GM21423 (cell line): ENCODE data around the gene TMEM223.
"Not testable (repeated sequence)": the region's sequence is repeated elsewhere in the genome, so short reads cannot be mapped to it uniquely, and the experiment has no call there.

Source experiments
- ATAC-seq: cut with Tn5 transposase; IDR thresholded peaks from one replicate; pipeline ENCODE4 v1.9.1; 2021; ENCODE audit warnings: mild to moderate bottlenecking, moderate library complexity; ENCODE audit not compliant: unreplicated experiment

TMEM223 gene

GRCh38 chr11:62804310-62805075, 12.7 kb upstream of the TMEM223 start:
- ATAC-seq: no peak

DNA sequence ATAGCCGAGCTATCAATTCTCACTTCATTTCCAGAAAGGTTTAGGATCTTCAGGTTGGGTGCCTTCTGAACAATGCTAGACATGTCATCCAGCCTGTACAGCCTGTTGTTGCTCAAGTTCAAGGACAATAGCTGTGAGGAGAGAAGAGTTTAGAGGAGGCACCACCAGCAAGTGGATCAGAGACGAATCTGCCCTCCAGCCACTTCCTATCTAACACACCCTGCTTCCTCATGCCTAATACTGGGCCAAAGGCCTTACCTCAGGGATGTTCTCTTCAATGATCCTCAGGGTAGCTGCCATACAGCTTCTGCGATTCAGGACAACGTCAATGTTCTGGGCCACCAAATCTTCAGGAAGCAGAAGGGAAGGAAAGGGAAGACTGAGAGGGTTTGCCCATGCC, 9.3 kb upstream of the TMEM223 start:
- ATAC-seq: no peak

- no peak for ATAC-seq
These were observed 7.7 kb upstream of the TMEM223 start for GRCh38 chr11:62799486-62799885.

- no peak for ATAC-seq
These were observed 4.5 kb upstream of the TMEM223 start for GRCh38 chr11:62796281-62796680.

DNA sequence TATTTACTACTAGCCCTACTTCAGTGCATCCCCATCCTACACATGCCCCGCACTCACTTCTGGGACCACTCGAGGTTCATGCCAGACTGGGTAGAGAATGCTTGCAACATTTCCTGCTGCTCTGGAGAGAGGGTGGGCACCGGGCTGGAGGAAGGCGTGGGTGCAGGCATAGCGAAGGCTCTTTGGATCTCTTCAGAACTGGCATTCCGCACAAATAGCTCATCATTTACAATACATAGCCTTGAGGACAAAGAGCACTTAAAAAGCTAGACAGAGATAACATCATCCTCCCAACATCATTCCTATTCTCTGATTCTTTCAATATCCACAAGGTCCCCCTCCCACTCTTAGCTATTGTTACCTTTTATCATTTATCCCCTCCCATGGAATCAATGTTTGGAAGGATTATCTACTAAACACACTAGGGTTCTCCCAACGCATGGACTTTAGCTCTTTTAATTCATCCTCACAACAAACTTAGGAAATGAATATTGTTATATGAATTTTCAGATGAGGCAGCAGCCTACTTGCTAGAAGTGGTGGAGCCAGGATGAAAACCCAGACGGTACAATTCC, 2.5 kb upstream of the TMEM223 start:
- no peak for ATAC-seq

DNA sequence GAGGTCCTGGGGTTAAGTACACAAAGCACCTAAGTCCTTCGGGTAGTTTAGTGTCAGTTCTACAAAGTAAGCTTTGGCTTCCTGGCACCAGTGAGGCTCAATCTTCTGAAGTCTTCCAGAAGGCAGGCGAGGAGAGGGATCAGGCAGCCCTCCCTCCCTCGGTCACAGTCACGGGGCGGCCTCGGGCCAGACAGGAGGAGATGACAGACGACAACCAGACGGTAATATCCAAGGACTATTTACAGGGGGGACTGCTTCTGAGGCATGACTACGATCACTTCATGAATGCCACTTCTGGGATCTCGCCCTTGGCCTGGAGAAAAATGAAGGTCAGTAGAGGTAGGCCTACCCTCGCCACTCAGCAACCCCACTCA, 383 bp upstream of the TMEM223 start:
- no peak for ATAC-seq

- ATAC-seq: no peak
These were observed 2.2 kb downstream of the TMEM223 start for GRCh38 chr11:62789576-62789975.

DNA sequence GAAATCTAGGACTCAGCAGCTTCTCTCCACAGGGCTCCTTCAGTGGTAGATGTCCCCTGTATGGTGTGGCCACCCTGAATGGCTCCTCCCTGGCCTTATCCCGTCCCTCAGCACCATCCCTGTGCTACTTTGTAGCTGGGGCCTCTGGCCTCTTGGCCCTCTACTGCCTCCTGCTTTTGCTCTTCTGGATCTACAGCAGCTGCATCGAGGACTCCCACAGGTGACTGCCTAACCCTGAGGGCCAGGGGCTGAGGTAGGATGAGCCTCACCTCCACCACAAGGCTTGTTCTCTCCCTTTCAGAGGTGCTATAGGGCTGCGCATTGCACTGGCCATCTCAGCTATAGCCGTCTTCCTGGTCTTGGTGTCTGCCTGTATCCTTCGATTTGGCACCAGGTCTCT, 2.8 kb downstream of the TMEM223 start:
- no peak for ATAC-seq

DNA sequence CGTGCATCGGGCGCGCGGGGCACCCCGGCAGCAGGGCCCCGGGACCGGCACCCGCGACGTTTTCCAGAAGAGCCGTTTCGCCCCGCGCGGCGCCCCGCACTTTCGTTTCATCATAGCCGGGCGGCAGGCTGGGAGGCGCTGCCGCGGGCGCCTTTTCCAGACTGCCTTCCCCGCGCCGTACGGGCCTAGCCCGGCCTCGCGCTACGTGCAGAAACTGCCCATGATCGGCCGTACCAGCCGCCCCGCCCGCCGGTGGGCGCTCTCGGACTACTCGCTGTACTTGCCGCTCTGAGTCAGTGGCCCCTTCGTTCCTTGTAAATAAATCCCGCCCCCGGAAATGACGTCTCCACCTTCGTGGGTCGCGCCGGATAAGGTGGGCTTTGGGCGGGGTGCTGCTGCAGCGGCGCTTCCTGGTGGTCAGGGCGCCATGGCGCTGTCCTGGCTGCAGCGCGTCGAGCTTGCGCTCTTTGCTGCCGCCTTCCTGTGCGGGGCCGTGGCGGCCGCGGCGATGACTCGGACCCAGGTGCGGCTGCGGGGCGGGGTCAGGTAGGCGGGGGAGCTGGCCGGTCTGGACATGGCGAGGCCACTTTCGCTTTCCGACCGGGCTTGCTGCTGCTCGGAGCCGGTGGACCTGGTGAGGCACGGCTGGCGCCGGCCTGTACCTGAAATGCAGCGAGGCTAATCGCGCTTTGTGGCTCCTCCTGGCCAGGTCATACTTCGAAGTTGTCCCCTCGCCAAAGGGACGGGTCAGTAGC, 4.6 kb downstream of the TMEM223 start, which contains the start of gene TMEM179B:
TMEM179B (plus strand) TSS at position 398 of the 755 bp plus-strand sequence; CDS start at position 428, 30 bp downstream.
- peak; percentile 65 for ATAC-seq

DNA sequence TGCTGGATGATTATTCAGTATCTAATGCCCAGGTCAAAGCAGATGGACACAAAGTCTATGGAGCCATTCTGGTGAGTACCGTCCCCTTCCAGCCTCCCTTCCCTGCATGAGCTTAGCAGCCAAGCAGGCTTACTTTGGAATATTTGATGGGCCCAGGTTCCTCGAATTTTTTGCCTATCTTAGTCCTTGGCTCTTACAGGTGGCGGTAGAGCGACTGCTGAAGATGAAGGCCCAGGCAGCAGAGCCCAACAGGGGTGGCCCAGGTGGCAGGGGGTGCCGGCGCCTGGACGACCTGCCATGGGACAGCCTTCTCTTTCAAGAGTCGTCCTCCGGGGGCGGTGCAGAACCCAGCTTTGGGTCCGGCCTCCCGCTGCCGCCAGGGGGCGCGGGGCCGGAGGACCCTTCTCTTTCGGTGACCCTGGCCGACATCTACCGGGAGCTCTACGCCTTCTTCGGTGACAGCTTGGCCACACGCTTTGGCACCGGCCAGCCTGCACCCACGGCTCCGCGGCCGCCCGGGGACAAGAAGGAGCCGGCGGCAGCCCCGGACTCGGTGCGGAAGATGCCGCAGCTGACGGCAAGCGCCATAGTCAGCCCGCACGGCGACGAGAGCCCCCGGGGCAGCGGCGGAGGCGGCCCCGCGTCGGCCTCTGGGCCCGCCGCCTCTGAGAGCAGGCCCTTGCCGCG, 5.3 kb downstream of the TMEM223 start:
- peak; percentile 62 for ATAC-seq

DNA sequence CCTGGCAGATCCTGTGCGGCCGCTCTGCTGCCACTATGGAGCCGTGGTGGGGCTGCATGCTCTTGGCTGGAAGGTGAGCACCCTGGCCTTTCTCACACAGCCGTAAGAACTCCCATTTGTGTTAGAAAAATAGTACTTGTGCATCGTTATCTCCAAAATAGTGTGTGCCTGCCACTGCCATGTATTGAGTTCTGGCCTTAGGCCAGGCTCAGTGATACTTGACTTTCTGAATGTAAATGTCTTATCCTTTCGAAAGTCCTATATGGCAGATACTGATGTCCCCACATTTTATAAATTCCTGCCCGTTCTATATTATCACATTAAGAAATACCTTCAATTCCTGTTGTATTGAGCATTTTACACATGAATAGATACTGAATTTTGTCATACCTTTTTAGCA, 9.1 kb downstream of the TMEM223 start:
- ATAC-seq: no peak

GRCh38 chr11:62778441-62778840, 13.4 kb downstream of the TMEM223 start:
- no peak for ATAC-seq

DNA sequence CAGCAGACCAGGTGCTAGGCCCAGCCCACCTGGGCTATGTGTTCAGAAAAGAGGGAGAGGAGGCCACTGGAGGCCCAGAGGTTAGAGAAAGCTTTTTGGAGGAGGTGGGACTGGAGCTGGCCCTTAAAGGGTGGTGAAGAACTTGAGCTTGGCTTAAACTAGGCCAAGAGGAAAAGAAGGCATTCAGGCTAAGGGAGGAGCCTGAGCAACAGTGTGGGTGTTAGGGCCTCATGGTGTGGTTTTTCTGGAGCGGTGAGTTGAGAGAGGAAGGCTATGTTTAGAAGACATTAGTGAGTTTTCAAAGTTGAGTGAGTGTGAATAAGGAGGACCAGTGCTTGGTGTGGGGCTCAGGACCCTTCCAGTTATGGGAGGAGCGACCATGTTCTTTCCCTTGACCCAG, 14.4 kb downstream of the TMEM223 start:
- ATAC-seq: no peak

DNA sequence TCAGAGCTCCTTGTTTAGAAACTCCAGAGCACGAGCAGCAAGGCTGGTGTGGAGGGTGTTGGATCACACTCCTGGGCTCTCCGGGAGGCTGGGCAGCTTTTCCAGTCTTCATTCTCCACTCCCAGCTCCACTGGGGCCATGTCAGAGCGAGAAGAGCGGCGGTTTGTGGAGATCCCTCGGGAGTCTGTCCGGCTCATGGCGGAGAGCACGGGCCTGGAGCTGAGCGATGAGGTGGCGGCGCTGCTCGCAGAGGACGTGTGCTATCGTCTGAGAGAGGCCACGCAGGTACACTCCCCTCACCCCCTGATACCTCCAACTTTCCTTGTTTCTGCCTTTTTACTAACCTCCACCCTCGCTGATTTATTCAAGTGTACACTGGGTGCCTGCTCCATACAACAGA, 16.2 kb downstream of the TMEM223 start:
- no peak for ATAC-seq

DNA sequence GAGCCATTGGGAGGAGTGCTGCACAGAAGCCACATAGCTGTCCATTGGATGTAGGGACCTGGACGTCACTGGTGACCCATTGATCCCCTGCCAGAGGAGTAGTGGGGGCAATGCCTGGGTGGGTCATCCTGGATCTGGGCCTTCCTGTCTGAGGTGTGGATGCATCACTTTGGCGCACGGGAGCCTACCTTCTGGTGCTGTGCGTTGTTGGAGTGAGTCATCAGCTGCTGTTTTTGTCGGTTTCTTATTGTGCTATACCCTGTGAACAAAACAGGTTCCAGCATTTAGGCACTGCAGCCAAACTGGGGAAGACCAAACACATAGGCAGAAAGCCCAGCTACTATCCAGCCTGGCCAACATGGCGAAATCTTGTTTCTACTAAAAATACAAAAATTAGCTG, 17.4 kb downstream of the TMEM223 start:
- no peak for ATAC-seq

DNA sequence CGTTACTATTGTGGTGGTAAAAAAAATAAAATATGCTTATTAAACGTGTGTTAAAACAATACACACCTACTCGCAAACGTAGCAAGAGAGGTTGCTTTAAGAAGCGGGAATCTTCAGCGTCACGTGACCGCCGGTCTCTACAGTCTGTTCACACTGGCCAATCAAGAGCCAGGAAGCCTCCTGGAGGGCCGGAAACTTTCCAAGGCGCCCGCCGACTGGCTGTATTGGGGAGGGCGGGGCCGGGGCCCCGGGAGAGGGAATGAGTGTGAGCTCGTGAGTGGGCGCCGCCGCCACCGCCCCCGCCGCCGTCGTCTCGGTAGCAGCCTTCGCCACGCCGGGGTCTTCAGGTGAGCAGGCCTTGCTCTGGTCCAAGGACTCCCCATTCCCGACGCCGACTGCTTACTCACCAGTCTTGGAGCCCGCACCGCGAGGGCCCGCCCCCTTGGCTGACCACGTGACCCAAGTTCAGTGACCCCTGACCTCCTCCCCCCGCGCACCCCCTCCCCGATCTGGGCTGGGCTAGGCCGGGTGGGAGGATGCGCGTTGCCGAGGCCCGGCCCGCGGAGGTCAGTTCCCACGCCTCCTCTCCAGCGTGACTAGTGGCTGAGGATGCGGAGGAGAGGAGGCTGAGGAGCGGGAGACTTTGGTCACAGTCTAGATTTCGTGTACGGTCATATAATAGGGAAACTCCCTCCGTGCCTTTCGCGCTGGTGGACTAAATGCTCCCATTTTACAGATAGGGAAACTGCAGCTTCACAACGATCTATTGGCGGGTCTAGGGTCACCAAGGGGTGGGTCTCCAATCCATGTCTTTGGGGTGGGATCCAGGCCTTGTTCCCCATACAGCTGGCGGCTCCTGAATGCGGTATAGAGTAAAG, 20.4 kb downstream of the TMEM223 start, which contains the start of gene TAF6L:
TAF6L (plus strand) TSS at position 253 of the 878 bp plus-strand sequence. CDS start 4,388 bp downstream, outside the sequence.
- ATAC-seq: peak; percentile 79

- peak; percentile 7 for ATAC-seq
These were observed 21.0 kb downstream of the TMEM223 start for GRCh38 chr11:62770778-62771143.

GRCh38 chr11:62760867-62761227, 31.0 kb downstream of the TMEM223 start:
- not testable (repeated sequence) for ATAC-seq

- no peak for ATAC-seq
These were observed 33.7 kb downstream of the TMEM223 start for GRCh38 chr11:62757846-62758788.
